GM18498 (cell line): ENCODE results near the gene ADGRG1.

Experiments used
- ATAC-seq: cut with Tn5 transposase; IDR thresholded peaks from one replicate; pipeline ENCODE4 v1.9.1; 2021; ENCODE audit warnings: mild to moderate bottlenecking, moderate library complexity; ENCODE audit not compliant: unreplicated experiment

ADGRG1 gene

GRCh38 chr16:57680842-57681375 lies 52.5 kb downstream of the ADGRG1 start:
- no peak for ATAC-seq

- ATAC-seq = no peak
Measured at GRCh38 chr16:57681950-57682728, 53.7 kb downstream of the ADGRG1 start.

- no peak for ATAC-seq
Measured at GRCh38 chr16:57682809-57683635, 54.6 kb downstream of the ADGRG1 start.

- no peak for ATAC-seq
Measured at GRCh38 chr16:57683636-57684545, 55.5 kb downstream of the ADGRG1 start.

GRCh38 chr16:57684626-57685358 lies 56.4 kb downstream of the ADGRG1 start:
- ATAC-seq = no peak

GRCh38 chr16:57685633-57686032 lies 57.2 kb downstream of the ADGRG1 start:
- ATAC-seq = no peak

- ATAC-seq = no peak
Measured at GRCh38 chr16:57686577-57686976, 58.1 kb downstream of the ADGRG1 start.

- ATAC-seq = no peak
Measured at GRCh38 chr16:57687363-57687929, 59.0 kb downstream of the ADGRG1 start.

- no peak for ATAC-seq
Measured at GRCh38 chr16:57688487-57688986, 60.1 kb downstream of the ADGRG1 start.

- ATAC-seq = no peak
Measured at GRCh38 chr16:57688987-57689761, 60.7 kb downstream of the ADGRG1 start.

- no peak for ATAC-seq
Measured at GRCh38 chr16:57689762-57690558, 61.5 kb downstream of the ADGRG1 start.

- no peak for ATAC-seq
Measured at GRCh38 chr16:57690782-57691471, 62.5 kb downstream of the ADGRG1 start.

GRCh38 chr16:57692636-57693035 lies 64.2 kb downstream of the ADGRG1 start:
- no peak for ATAC-seq

- ATAC-seq = no peak
Measured at GRCh38 chr16:57693550-57693949, 65.1 kb downstream of the ADGRG1 start.

GRCh38 chr16:57694231-57694724 lies 65.8 kb downstream of the ADGRG1 start:
- no peak for ATAC-seq

- ATAC-seq = no peak
Measured at GRCh38 chr16:57694725-57695679, 66.6 kb downstream of the ADGRG1 start, which contains the start of gene DRC7. TSS of gene DRC7 (plus strand) at chr16:57694806. CDS start at chr16:57697950, 3,144 bp downstream.
